Loucy (cell line): Measurements from ENCODE around the gene EIF3L.
"Not testable (repeated sequence)": the region's sequence is repeated elsewhere in the genome, so short reads cannot be mapped to it uniquely, and the experiment has no call there.

Source experiments
- H2AFZ ChIP-seq: fragments of 200-600 bp; sonication (generic); 2 replicates; pipeline ENCODE4 v1.6.0; 2016; ENCODE audit warnings: antibody characterized with exemption, mild to moderate bottlenecking, low read length, moderate library complexity
- H3F3A ChIP-seq: fragments of 200-600 bp; 2 replicates; pipeline ENCODE4 v1.6.0; 2016; ENCODE audit warnings: antibody characterized with exemption, low read depth, mild to moderate bottlenecking
- H3K27me3 ChIP-seq: fragments of 200-600 bp; sonication (generic); 2 replicates; pipeline ENCODE4 v1.6.1; 2014; ENCODE audit warnings: low read length, mild to moderate bottlenecking; ENCODE audit not compliant: insufficient read depth, poor library complexity, severe bottlenecking
- H3K36me3 ChIP-seq: fragments of 200-600 bp; sonication (generic); 2 replicates; pipeline ENCODE4 v1.6.1; 2016; ENCODE audit warnings: low read length; ENCODE audit not compliant: insufficient read depth
- H3K4me1 ChIP-seq: fragments of 200-600 bp; sonication (generic); 2 replicates; pipeline ENCODE4 v1.5.1; 2014; ENCODE audit warnings: low read length, mild to moderate bottlenecking; ENCODE audit not compliant: insufficient read depth, poor library complexity, severe bottlenecking
- H3K4me2 ChIP-seq: fragments of 200-600 bp; sonication (generic); 2 replicates; pipeline ENCODE4 v1.6.0; 2014; ENCODE audit warnings: antibody characterized with exemption, low read length, low read depth, mild to moderate bottlenecking; ENCODE audit not compliant: poor library complexity, severe bottlenecking
- H3K4me3 ChIP-seq: fragments of 200-600 bp; sonication (generic); 2 replicates; pipeline ENCODE4 v1.5.1; 2014; ENCODE audit warnings: low read length, mild to moderate bottlenecking, mixed read lengths; ENCODE audit not compliant: poor library complexity, severe bottlenecking
- H3K79me2 ChIP-seq: fragments of 200-600 bp; sonication (generic); 2 replicates; pipeline ENCODE4 v1.6.1; 2014; ENCODE audit warnings: low read length; ENCODE audit not compliant: insufficient read depth
- H3K9ac ChIP-seq: fragments of 200-600 bp; sonication (generic); 2 replicates; pipeline ENCODE4 v1.6.0; 2014; ENCODE audit warnings: mild to moderate bottlenecking, low read depth, low read length, moderate library complexity; ENCODE audit not compliant: poor library complexity, severe bottlenecking
- H3K9me2 ChIP-seq: fragments of 200-600 bp; sonication (generic); replicated peaks from 2 replicates; pipeline ENCODE4 v1.6.1; 2016; ENCODE audit warnings: low read depth, low read length, mixed read lengths
- H3K9me3 ChIP-seq: fragments of 200-600 bp; sonication (generic); 2 replicates; pipeline ENCODE4 v1.6.1; 2014; ENCODE audit warnings: mild to moderate bottlenecking, antibody characterized with exemption, low read length, low read depth; ENCODE audit not compliant: insufficient read depth
- H4K20me1 ChIP-seq: fragments of 200-600 bp; sonication (generic); 2 replicates; pipeline ENCODE4 v1.6.0; 2014; ENCODE audit warnings: antibody characterized with exemption, low read length, mild to moderate bottlenecking; ENCODE audit not compliant: insufficient read depth, poor library complexity, severe bottlenecking
- CTCF ChIP-seq: fragments of 200-600 bp; sonication (generic); conservative IDR thresholded peaks from 2 replicates; pipeline ENCODE4 v1.5.1; 2014; ENCODE audit warnings: mild to moderate bottlenecking, antibody characterized with exemption, low read length
- EZH2phosphoT487 ChIP-seq: fragments of 200-600 bp; IDR thresholded peaks from 2 replicates; pipeline ENCODE4 v1.6.1; 2018; ENCODE audit warnings: antibody characterized with exemption, mild to moderate bottlenecking, moderate library complexity, borderline replicate concordance

The EIF3L gene

GRCh38 chr22:37849089-37849751 lies at the start of gene EIF3L:
TSS of gene EIF3L (plus strand) at chr22:37849419. CDS start at chr22:37849450, 31 bp downstream.
- no peak for TF ChIP-seq EZH2phosphoT487
- TF ChIP-seq CTCF, result no peak
- peaks cover 66% of the 10 kb centered on the region for H3K79me2 ChIP-seq
- peaks cover 41% of the 10 kb centered on the region for H3K4me1 ChIP-seq
- no peaks in the 10 kb centered on the region for H3K9me2 ChIP-seq
- no peaks in the 10 kb centered on the region for H3K27me3 ChIP-seq
- H3K36me3 ChIP-seq, result peaks cover 19% of the 10 kb centered on the region; the same call in 1 of the 2 replicates
- peak within 1 kb of the TSS; percentile 97 for H3K4me3 ChIP-seq
- peak within 1 kb of the TSS; percentile 93 for H3K9ac ChIP-seq
- H2AFZ ChIP-seq, result peak within 1 kb of the TSS; percentile 89
- H4K20me1 ChIP-seq, result peaks cover 41% of the 10 kb centered on the region
- H3K9me3 ChIP-seq, result no peaks in the 10 kb centered on the region
- H3F3A ChIP-seq, result no peaks in the 10 kb centered on the region
- H3K4me2 ChIP-seq, result peak within 1 kb of the TSS; percentile 96

- not testable (repeated sequence) for H3K79me2 ChIP-seq
- Histone ChIP-seq H3K4me1 (peaks cover 13% of the 10 kb centered on the region), H3K27me3 (peaks cover 10% of the 10 kb centered on the region)
Observed at GRCh38 chr22:37799979-37800378, 49.2 kb upstream of the EIF3L start.

GRCh38 chr22:37801946-37802309 lies 47.3 kb upstream of the EIF3L start:
- Histone ChIP-seq H3K4me3 (peak overlapping the region; percentile 91), H3K9me2 (no peaks in the 10 kb centered on the region), H3K27me3 (peaks cover 10% of the 10 kb centered on the region), H3K36me3 (no peaks in the 10 kb centered on the region), H4K20me1 (no peaks in the 10 kb centered on the region), H3K9me3 (no peaks in the 10 kb centered on the region), H3F3A (no peaks in the 10 kb centered on the region), H3K9ac (peak overlapping the region; percentile 79), H3K79me2 (no peaks in the 10 kb centered on the region), H3K4me2 (peak overlapping the region; percentile 98), H2AFZ (peak overlapping the region; percentile 95), H3K4me1 (peaks cover 24% of the 10 kb centered on the region)
- TF ChIP-seq CTCF (peak; percentile 11; the same call in 1 of the 2 replicates), EZH2phosphoT487 (no peak)

More at GRCh38 chr22:37799979-37800378, 49.2 kb upstream of the EIF3L start:
- not testable (repeated sequence) for H3K36me3 ChIP-seq, H3F3A ChIP-seq, H3K9me2 ChIP-seq, H3K4me3 ChIP-seq, H3K9me3 ChIP-seq, H4K20me1 ChIP-seq, H3K4me2 ChIP-seq, H3K9ac ChIP-seq, H2AFZ ChIP-seq
